Measurements from ENCODE around the gene RCOR1. TPM values are rescaled to one million over a fixed set of nuclear protein-coding genes. Genes with fewer than 3 reads are reported as not detected.

Gene RCOR1
- total RNA-seq, 6 donors from 2014 or later, result 19.8 to 58.7 (median 34.3) TPM

- H3K9me3 ChIP-seq, result peaks cover 0 to 15% (median 6%) of the 10 kb centered on the region in 4 donors
- DNase-seq, result peak in 1 of 2 donors; percentile 6
- ATAC-seq (ENCODE audit: low FRiP score in 2 of 2), result no peak
- H3K27me3 ChIP-seq, result no peaks in the 10 kb centered on the region
- WGBS, 2 donors, result 93 to 94% methylated on average over 3 of the region's 3 CpGs
- H3K4me1 ChIP-seq, result no peaks in the 10 kb centered on the region
- TF ChIP-seq POLR2A (IDR thresholded peaks at IDR 0.05) (no peak), POLR2AphosphoS5 (IDR thresholded peaks at IDR 0.05) (no peak), CTCF (IDR thresholded peaks at IDR 0.05) (no peak), EP300 (IDR thresholded peaks at IDR 0.05) (no peak)
- H3K27ac ChIP-seq, result no peak overlapping the region
- H3K4me3 ChIP-seq, result no peak overlapping the region
- peaks cover 0 to 20% (median 2%) of the 10 kb centered on the region in 4 donors for H3K36me3 ChIP-seq
These were observed 144.5 kb downstream of the RCOR1 start for GRCh38 chr14:102736956-102737355.

GRCh38 chr14:102737402-102738372, 145.2 kb downstream of the RCOR1 start:
- TF ChIP-seq POLR2A (IDR thresholded peaks at IDR 0.05) (no peak), CTCF (IDR thresholded peaks at IDR 0.05) (no peak), POLR2AphosphoS5 (IDR thresholded peaks at IDR 0.05) (no peak), EP300 (IDR thresholded peaks at IDR 0.05) (no peak)
- peak in 1 of 2 donors; percentile 13 for ATAC-seq (ENCODE audit: low FRiP score in 2 of 2)

GRCh38 chr14:102738373-102739189, 146.1 kb downstream of the RCOR1 start:
- peaks cover 0 to 16% (median 8%) of the 10 kb centered on the region in 4 donors for H3K9me3 ChIP-seq
- no peak overlapping the region for H3K27ac ChIP-seq
- WGBS, 2 donors, result 95% methylated on average over 8 to 10 of the region's 11 CpGs
- H3K36me3 ChIP-seq, result peaks cover 0 to 7% (median 1%) of the 10 kb centered on the region in 4 donors
- H3K4me1 ChIP-seq, result no peaks in the 10 kb centered on the region
- peak in 1 of 2 donors; percentile 10 for DNase-seq
- H3K27me3 ChIP-seq, result no peaks in the 10 kb centered on the region
- no peak overlapping the region for H3K4me3 ChIP-seq
- peak in 1 of 2 donors; percentile 5 for ATAC-seq (ENCODE audit: low FRiP score in 2 of 2)
- TF ChIP-seq POLR2A (IDR thresholded peaks at IDR 0.05), result no peak

More at GRCh38 chr14:102737402-102738372, 145.2 kb downstream of the RCOR1 start:
- peak in 1 of 2 donors; percentile 15 for DNase-seq
- no peak overlapping the region for H3K4me3 ChIP-seq
- H3K27me3 ChIP-seq, result no peaks in the 10 kb centered on the region
- WGBS, 2 donors, result 93 to 95% methylated on average over 13 to 18 of the region's 18 CpGs
- H3K4me1 ChIP-seq, result no peaks in the 10 kb centered on the region
- peaks cover 0 to 14% (median 2%) of the 10 kb centered on the region in 4 donors for H3K36me3 ChIP-seq
- no peak overlapping the region for H3K27ac ChIP-seq
- H3K9me3 ChIP-seq, result peaks cover 0 to 16% (median 8%) of the 10 kb centered on the region in 4 donors

- Histone ChIP-seq H3K36me3 (peaks cover 0 to 7% (median 0%) of the 10 kb centered on the region in 4 donors), H3K4me1 (no peaks in the 10 kb centered on the region), H3K4me3 (no peak overlapping the region), H3K27ac (no peak overlapping the region), H3K9me3 (peaks cover 0 to 16% (median 8%) of the 10 kb centered on the region in 4 donors), H3K27me3 (no peaks in the 10 kb centered on the region)
- no peak for TF ChIP-seq POLR2A (IDR thresholded peaks at IDR 0.05)
- TF ChIP-seq POLR2AphosphoS5 (IDR thresholded peaks at IDR 0.05), result no peak
- no peak for TF ChIP-seq EP300 (IDR thresholded peaks at IDR 0.05)
- 91% methylated on average over 3 of the region's 3 CpGs; no CpG with 5 or more reads in 1 of the 2 donors for WGBS, 2 donors
- peak in 1 of 2 donors; percentile 34 for ATAC-seq (ENCODE audit: low FRiP score in 2 of 2)
- no peak for DNase-seq
These were observed 146.7 kb downstream of the RCOR1 start for GRCh38 chr14:102739190-102739469.

GRCh38 chr14:102746634-102747438, 154.4 kb downstream of the RCOR1 start:
- TF ChIP-seq POLR2AphosphoS5 (IDR thresholded peaks at IDR 0.05) (no peak), EP300 (IDR thresholded peaks at IDR 0.05) (no peak), POLR2A (IDR thresholded peaks at IDR 0.05) (no peak), CTCF (IDR thresholded peaks at IDR 0.05) (no peak)
- Histone ChIP-seq H3K27ac (no peak overlapping the region), H3K36me3 (peaks cover 0 to 4% (median 0%) of the 10 kb centered on the region in 4 donors), H3K9me3 (peaks cover 0 to 4% (median 1%) of the 10 kb centered on the region in 4 donors), H3K27me3 (no peaks in the 10 kb centered on the region), H3K4me3 (no peak overlapping the region), H3K4me1 (no peaks in the 10 kb centered on the region)
- DNase-seq (peak in 1 of 2 donors; percentile 54), ATAC-seq (ENCODE audit: low FRiP score in 2 of 2) (no peak)
- 93 to 94% methylated on average over 21 to 28 of the region's 28 CpGs for WGBS, 2 donors

Data from upper lobe of left lung (tissue), 6 donors.